ENCODE data around the gene ASXL3. TPM values are rescaled to one million over a fixed set of nuclear protein-coding genes. Genes with fewer than 3 reads are reported as not detected.

Gene ASXL3
- total and polyA plus RNA-seq, 9 of the 15 experiments (the other 6 are each of a cell fraction or from before 2014, with no cell fraction given), result not detected

DNA sequence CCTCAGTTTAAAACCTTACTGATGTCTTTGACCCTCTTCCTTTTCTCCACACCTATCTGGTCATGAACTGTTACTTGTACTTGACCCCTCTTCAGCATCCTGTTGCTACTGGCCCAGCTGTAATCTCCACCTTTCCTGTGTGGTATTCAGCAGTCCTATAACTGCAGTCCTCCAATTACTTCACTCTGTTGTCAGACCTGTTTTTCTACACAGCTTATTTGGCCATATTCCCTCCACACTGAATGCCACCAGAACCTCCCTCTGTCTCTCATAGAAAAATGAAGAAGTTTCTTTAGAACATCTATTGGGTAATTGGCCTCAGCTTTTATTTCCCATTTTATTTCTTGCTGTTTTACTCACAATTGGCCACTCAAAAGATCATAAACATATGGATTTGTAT lies 155.4 kb downstream of the ASXL3 start:
- Histone ChIP-seq H3K79me2 (ENCODE audit: control insufficient read depth, insufficient read depth, low read length) (no peaks in the 10 kb centered on the region), H3K36me3 (ENCODE audit: control insufficient read depth, insufficient read depth, low read length) (no peaks in the 10 kb centered on the region), H3K4me1 (replicated peaks in 1 of 2; ENCODE audit: control insufficient read depth in 2 of 2, insufficient read depth in 2 of 2, low read length in 2 of 2) (no peaks in the 10 kb centered on the region), H3K27ac (ENCODE audit: extremely low read depth, low read depth, low read length) (no peak overlapping the region), H2AFZ (ENCODE audit: low read depth, low read length) (no peak overlapping the region), H3K9me3 (replicated peaks; ENCODE audit: control insufficient read depth, insufficient read depth, low read depth, low read length) (no peaks in the 10 kb centered on the region; the same call in 1 of the 2 replicates), H3K9me1 (ENCODE audit: control insufficient read depth, insufficient read depth, low read length) (no peaks in the 10 kb centered on the region), H3K4me3 (no peak overlapping the region), H3K27me3 (ENCODE audit: control insufficient read depth in 2 of 2, insufficient read depth in 2 of 2, low read length in 2 of 2) (no peaks in the 10 kb centered on the region), H3K9ac (ENCODE audit: insufficient read depth in 1 of 2, low read depth in 2 of 2, low read length in 2 of 2) (no peak overlapping the region), H4K20me1 (replicated peaks; ENCODE audit: control insufficient read depth, insufficient read depth, low read length) (no peaks in the 10 kb centered on the region), H3K4me2 (ENCODE audit: insufficient read depth, low read length) (no peak overlapping the region)
- in situ Hi-C loops (cut with MboI) (no loop called here), intact Hi-C loops (cut with micrococcal nuclease) (no loop called here)
- DNase-seq (ENCODE audit: extremely low read depth in 1 of 4, low spot score in 3 of 4) (no peak), ATAC-seq (no peak), FAIRE-seq (no peak)
- BruUV-seq (replicated peaks), result no TSS peak
- ChIA-PET POLR2A (no interaction called here), CTCF (ENCODE audit: low intra/inter-chr PET ratio) (no interaction called here)
- TF ChIP-seq ZNF224 (CRISPR knock-in tag; IDR thresholded peaks at IDR 0.05) (no peak), ZNF609 (CRISPR knock-in tag; IDR thresholded peaks at IDR 0.05; ENCODE audit: borderline replicate concordance) (no peak), HCFC1 (IDR thresholded peaks at IDR 0.05; ENCODE audit: low read depth, low read length) (no peak), MXI1 (IDR thresholded peaks at IDR 0.05; ENCODE audit: low read depth, low read length) (no peak), ZNF436 (CRISPR knock-in tag; IDR thresholded peaks at IDR 0.05) (no peak), TEAD4 (IDR thresholded peaks at IDR 0.05; ENCODE audit: low read length) (no peak), TEAD4 (CRISPR knock-in tag; IDR thresholded peaks at IDR 0.05; ENCODE audit: borderline replicate concordance) (no peak), RBM17 (IDR thresholded peaks at IDR 0.05; ENCODE audit: borderline replicate concordance, low read depth, low read length) (no peak), NFE2 (IDR thresholded peaks at IDR 0.05; ENCODE audit: low read depth) (no peak), GTF2E2 (tag; IDR thresholded peaks at IDR 0.05) (no peak), ZNF217 (CRISPR knock-in tag; IDR thresholded peaks at IDR 0.05) (no peak)
- TF ChIP-seq, protein P1, sequence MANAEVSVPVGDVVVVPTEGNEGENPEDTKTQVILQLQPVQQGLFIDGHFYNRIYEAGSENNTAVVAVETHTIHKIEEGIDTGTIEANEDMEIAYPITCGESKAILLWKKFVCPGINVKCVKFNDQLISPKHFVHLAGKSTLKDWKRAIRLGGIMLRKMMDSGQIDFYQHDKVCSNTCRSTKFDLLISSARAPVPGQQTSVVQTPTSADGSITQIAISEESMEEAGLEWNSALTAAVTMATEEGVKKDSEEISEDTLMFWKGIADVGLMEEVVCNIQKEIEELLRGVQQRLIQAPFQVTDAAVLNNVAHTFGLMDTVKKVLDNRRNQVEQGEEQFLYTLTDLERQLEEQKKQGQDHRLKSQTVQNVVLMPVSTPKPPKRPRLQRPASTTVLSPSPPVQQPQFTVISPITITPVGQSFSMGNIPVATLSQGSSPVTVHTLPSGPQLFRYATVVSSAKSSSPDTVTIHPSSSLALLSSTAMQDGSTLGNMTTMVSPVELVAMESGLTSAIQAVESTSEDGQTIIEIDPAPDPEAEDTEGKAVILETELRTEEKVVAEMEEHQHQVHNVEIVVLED (CRISPR knock-in tag; IDR thresholded peaks at IDR 0.05), result no peak
- TF ChIP-seq, protein P2, sequence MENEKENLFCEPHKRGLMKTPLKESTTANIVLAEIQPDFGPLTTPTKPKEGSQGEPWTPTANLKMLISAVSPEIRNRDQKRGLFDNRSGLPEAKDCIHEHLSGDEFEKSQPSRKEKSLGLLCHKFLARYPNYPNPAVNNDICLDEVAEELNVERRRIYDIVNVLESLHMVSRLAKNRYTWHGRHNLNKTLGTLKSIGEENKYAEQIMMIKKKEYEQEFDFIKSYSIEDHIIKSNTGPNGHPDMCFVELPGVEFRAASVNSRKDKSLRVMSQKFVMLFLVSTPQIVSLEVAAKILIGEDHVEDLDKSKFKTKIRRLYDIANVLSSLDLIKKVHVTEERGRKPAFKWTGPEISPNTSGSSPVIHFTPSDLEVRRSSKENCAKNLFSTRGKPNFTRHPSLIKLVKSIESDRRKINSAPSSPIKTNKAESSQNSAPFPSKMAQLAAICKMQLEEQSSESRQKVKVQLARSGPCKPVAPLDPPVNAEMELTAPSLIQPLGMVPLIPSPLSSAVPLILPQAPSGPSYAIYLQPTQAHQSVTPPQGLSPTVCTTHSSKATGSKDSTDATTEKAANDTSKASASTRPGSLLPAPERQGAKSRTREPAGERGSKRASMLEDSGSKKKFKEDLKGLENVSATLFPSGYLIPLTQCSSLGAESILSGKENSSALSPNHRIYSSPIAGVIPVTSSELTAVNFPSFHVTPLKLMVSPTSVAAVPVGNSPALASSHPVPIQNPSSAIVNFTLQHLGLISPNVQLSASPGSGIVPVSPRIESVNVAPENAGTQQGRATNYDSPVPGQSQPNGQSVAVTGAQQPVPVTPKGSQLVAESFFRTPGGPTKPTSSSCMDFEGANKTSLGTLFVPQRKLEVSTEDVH (IDR thresholded peaks at IDR 0.05; ENCODE audit: low read depth, partially characterized antibody), result no peak
- TF ChIP-seq, protein P3, sequence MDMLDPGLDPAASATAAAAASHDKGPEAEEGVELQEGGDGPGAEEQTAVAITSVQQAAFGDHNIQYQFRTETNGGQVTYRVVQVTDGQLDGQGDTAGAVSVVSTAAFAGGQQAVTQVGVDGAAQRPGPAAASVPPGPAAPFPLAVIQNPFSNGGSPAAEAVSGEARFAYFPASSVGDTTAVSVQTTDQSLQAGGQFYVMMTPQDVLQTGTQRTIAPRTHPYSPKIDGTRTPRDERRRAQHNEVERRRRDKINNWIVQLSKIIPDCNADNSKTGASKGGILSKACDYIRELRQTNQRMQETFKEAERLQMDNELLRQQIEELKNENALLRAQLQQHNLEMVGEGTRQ (CRISPR knock-in tag; IDR thresholded peaks at IDR 0.05), result no peak

All from K562 (cell line).